HepG2 (cell line): ENCODE results near the gene RNPEPL1. TPM values are rescaled to one million over a fixed set of nuclear protein-coding genes. Genes with fewer than 3 reads are reported as not detected.

ENCODE experiments used
- ARID5B ChIP-seq: IDR thresholded peaks from 2 replicates; pipeline ENCODE4 v1.4.0; 2020; ENCODE audit warnings: mild to moderate bottlenecking, missing genetic modification reagents
- DNMT1 ChIP-seq: sonication (generic); formaldehyde crosslinking; IDR thresholded peaks from 2 replicates; pipeline ENCODE4 v1.5.1; 2020; ENCODE audit warnings: mild to moderate bottlenecking, missing genetic modification reagents
- DZIP1 ChIP-seq: sonication (generic); formaldehyde crosslinking; IDR thresholded peaks from 2 replicates; pipeline ENCODE4 v1.5.0; 2020; ENCODE audit warnings: mild to moderate bottlenecking, missing genetic modification reagents
- FOXA3 ChIP-seq: IDR thresholded peaks from 2 replicates; pipeline ENCODE4 v1.6.1; 2016; ENCODE audit warnings: missing genetic modification reagents, missing compliant biosample characterization
- GFI1 ChIP-seq: sonication (generic); formaldehyde crosslinking; IDR thresholded peaks from 2 replicates; pipeline ENCODE4 v1.5.0; 2020; ENCODE audit warnings: missing genetic modification reagents, mild to moderate bottlenecking, borderline replicate concordance
- MED1 ChIP-seq: sonication (generic); formaldehyde crosslinking; IDR thresholded peaks from 2 replicates; pipeline ENCODE4 v1.4.0; 2020; ENCODE audit warnings: missing genetic modification reagents
- MXD4 ChIP-seq: IDR thresholded peaks from 2 replicates; pipeline ENCODE4 v1.6.1; 2016; ENCODE audit warnings: mild to moderate bottlenecking, missing biosample characterization, missing genetic modification reagents
- NR0B2 ChIP-seq: sonication (generic); formaldehyde crosslinking; IDR thresholded peaks from 2 replicates; pipeline ENCODE4 v1.4.0; 2020; ENCODE audit warnings: mild to moderate bottlenecking, missing genetic modification reagents
- RFX1 ChIP-seq: fragments of 450-650 bp; IDR thresholded peaks from 2 replicates; pipeline ENCODE4 v1.6.1; 2017
- YEATS4 ChIP-seq: sonication (generic); formaldehyde crosslinking; IDR thresholded peaks from 2 replicates; pipeline ENCODE4 v1.4.0; 2020; ENCODE audit warnings: missing genetic modification reagents, borderline replicate concordance
- ZBTB20 ChIP-seq: sonication (generic); formaldehyde crosslinking; IDR thresholded peaks from 2 replicates; pipeline ENCODE4 v1.8.1; 2023; ENCODE audit warnings: missing genetic modification reagents, low read depth, mild to moderate bottlenecking, borderline replicate concordance
- ZBTB33 ChIP-seq: sonication (generic); formaldehyde crosslinking; IDR thresholded peaks from 2 replicates; pipeline ENCODE4 v1.4.0; 2020; ENCODE audit warnings: missing genetic modification reagents
- ZNF101 ChIP-seq: sonication (generic); formaldehyde crosslinking; IDR thresholded peaks from 2 replicates; pipeline ENCODE4 v1.4.0; 2020; ENCODE audit warnings: mild to moderate bottlenecking, low read depth, missing genetic modification reagents, borderline replicate concordance
- ZNF280B ChIP-seq: sonication (generic); formaldehyde crosslinking; IDR thresholded peaks from 2 replicates; pipeline ENCODE4 v1.5.0; 2020; ENCODE audit warnings: missing genetic modification reagents, mild to moderate bottlenecking, borderline replicate concordance
- ZNF512 ChIP-seq: sonication (generic); formaldehyde crosslinking; IDR thresholded peaks from 2 replicates; pipeline ENCODE4 v1.4.0; 2020; ENCODE audit warnings: mild to moderate bottlenecking, missing genetic modification reagents
- polyA plus RNA-seq, 8 experiments: library from polyadenylated mRNA; depleted of rRNA in 3 of 8; stranded (reverse) in 7 of 8; unstranded in 1 of 8; fragments of >200 nt; fragmentation: Illumina TruSeq in 4 of 8; extraction: Trizol in 4 of 8; gene quantifications; 2 replicates each; pipeline versions ENCODE4 v1.2.1 to v1.2.3, GENCODE V29; 2011 to 2016; ENCODE audit warnings: low read depth in 4 of 8, missing spikeins in 1 of 8, mixed read lengths in 1 of 8; ENCODE audit not compliant: insufficient read depth in 1 of 8
- total RNA-seq, 5 experiments: library from RNA; depleted of rRNA; stranded (reverse); fragments of >200 nt; fragmentation: Illumina TruSeq; extraction: Trizol; gene quantifications; 2 replicates each; pipeline ENCODE4 v1.2.3, GENCODE V29; 2016; ENCODE audit warnings: low read depth in 1 of 5

Gene RNPEPL1
- total and polyA plus RNA-seq, 2 of the 13 experiments (the other 11 are each of a cell fraction or from before 2014, with no cell fraction given) = 13.0 to 18.0 TPM

GRCh38 chr2:240567872-240568677 is at the start of gene RNPEPL1 (continued):
- TF ChIP-seq ZNF280B = peak; percentile 50; the same call in 1 of the 2 replicates
- TF ChIP-seq GFI1 (CRISPR knock-in tag) = no peak
- TF ChIP-seq RFX1 = no peak
- no peak for TF ChIP-seq ZBTB20
- no peak; the same call in 1 of the 2 replicates for TF ChIP-seq YEATS4 (CRISPR knock-in tag)
- TF ChIP-seq MED1 (CRISPR knock-in tag) = no peak
- TF ChIP-seq DNMT1 = no peak; the same call in 1 of the 2 replicates
- TF ChIP-seq ZNF101 (CRISPR knock-in tag) = no peak
- peak; percentile 57; the same call in 1 of the 2 replicates for TF ChIP-seq DZIP1 (CRISPR knock-in tag)
- TF ChIP-seq FOXA3 (CRISPR knock-in tag) = no peak
- TF ChIP-seq ZBTB33 (CRISPR knock-in tag) = no peak
- TF ChIP-seq NR0B2 (CRISPR knock-in tag) = no peak; the same call in 1 of the 2 replicates
- TF ChIP-seq MXD4 (CRISPR knock-in tag) = peak; percentile 58
- peak; percentile 6; the same call in 1 of the 2 replicates for TF ChIP-seq ZNF512
- no peak for TF ChIP-seq ARID5B (CRISPR knock-in tag)
